ENCODE results near the gene MYL5.

- TF ChIP-seq CTCF (conservative IDR thresholded peaks at IDR 0.05 in 1 of 2, IDR thresholded peaks at IDR 0.05 in 1 of 2; ENCODE audit: low read depth in 1 of 2, low read length in 2 of 2) = no peak
- no peak for TF ChIP-seq EZH2 (IDR thresholded peaks at IDR 0.05; ENCODE audit: low read length, missing control alignments)
These were observed 28.3 kb downstream of the MYL5 start for GRCh38 chr4:702618-703048.
